ENCODE data around the gene CACNA1C. TPM values are rescaled to one million over a fixed set of nuclear protein-coding genes. Genes with fewer than 3 reads are reported as not detected.
A peak's percentile ranks its signal among the peaks of the same experiment; 100 is the strongest.

CACNA1C gene
- total RNA-seq, 1 donor from 2014 or later: 102 TPM

DNA sequence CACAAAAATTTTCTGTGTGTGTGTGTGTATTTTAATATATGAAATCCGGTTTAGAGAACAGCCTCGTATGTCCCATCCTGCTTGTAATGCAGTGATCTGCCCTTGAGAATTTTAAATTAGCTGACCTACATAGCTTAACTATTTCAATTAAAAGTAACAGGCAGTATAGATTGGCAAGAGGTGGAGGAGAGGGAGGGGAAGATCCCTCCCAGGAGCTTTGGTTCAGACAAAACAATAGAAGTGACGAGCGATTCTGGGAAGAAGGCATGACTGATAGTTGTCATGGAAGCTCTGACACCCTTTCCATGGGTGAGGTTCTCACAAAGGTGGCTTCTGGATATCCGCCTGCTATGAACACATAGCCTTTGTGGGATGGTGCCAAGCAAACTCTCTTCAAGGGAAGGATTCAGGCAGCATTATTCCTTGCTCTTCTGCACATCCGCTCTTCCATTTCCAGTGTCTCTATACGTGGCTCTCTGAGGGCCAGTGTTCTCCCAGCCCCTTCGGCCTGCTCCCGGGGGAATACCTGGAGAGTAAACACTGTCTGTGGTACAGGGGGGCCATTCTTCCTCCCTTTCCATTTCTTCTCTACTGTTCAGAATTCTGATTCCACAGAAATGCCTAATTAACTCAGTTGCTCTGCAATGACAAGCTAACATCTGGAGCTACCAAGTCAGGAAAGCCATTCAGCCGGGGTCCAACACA is 182.0 kb downstream of the CACNA1C start:
- intact Hi-C loops (cut with DNase I): no loop called here
- Histone ChIP-seq H3K9me3 (no peaks in the 10 kb centered on the region), H3K4me1 (peaks cover 5 to 28% of the 10 kb centered on the region in 2 donors), H3K4me3 (no peak overlapping the region), H3K36me3 (no peaks in the 10 kb centered on the region), H3K27me3 (no peaks in the 10 kb centered on the region), H3K27ac (peak overlapping the region; percentile 1 to 39)
- no peak for DNase-seq (ENCODE audit: low spot score in 2 of 2)
- TF ChIP-seq, protein P1, sequence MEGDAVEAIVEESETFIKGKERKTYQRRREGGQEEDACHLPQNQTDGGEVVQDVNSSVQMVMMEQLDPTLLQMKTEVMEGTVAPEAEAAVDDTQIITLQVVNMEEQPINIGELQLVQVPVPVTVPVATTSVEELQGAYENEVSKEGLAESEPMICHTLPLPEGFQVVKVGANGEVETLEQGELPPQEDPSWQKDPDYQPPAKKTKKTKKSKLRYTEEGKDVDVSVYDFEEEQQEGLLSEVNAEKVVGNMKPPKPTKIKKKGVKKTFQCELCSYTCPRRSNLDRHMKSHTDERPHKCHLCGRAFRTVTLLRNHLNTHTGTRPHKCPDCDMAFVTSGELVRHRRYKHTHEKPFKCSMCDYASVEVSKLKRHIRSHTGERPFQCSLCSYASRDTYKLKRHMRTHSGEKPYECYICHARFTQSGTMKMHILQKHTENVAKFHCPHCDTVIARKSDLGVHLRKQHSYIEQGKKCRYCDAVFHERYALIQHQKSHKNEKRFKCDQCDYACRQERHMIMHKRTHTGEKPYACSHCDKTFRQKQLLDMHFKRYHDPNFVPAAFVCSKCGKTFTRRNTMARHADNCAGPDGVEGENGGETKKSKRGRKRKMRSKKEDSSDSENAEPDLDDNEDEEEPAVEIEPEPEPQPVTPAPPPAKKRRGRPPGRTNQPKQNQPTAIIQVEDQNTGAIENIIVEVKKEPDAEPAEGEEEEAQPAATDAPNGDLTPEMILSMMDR (IDR thresholded peaks at IDR 0.05): no peak

DNA sequence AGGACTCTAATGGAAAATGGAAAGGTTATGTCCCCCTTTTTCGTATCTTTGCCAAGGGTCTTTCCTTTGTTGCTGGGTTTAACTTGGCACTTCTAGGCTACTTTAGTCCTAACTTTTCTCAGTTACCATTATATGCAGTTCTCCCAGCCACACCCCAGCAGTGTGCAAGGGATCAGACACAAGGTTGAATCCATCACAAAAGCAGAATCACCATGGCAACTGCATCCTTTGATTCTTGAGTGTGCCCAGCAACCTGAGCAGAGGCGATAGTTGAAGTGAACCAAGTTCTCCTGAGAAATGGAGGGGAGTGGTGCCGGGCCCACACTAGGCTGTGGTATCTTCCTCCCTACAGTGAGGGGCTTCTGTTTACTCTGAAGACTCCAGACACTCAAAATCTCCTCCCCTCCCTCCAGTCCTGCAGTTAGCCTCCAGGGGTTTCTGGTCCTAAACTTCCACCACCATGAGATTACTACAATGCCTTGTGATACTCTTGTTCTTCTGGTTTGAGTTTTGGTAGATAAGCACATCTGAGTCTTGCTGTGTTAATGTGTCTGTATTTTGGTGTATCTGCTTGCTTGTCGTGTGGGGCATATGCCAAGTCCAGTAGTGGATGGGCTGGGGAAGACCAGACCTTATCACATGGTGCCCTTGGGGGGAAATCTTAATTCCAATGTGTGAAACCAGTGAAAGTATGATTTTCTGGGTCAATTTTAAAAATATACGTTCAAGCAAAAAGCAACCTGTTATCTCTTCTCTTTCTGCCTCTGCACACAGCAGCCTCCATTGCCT is 183.9 kb downstream of the CACNA1C start:
- no peak for DNase-seq (ENCODE audit: low spot score in 2 of 2)
- H3K9me3 ChIP-seq: no peaks in the 10 kb centered on the region
- TF ChIP-seq, protein P1 (IDR thresholded peaks at IDR 0.05): no peak
- H3K27ac ChIP-seq: peak overlapping the region in 1 of 2 donors; percentile 55
- H3K27me3 ChIP-seq: no peaks in the 10 kb centered on the region
- H3K36me3 ChIP-seq: no peaks in the 10 kb centered on the region
- H3K4me1 ChIP-seq: peaks cover 5 to 32% of the 10 kb centered on the region in 2 donors
- no peak overlapping the region for H3K4me3 ChIP-seq
- intact Hi-C loops (cut with DNase I): no loop called here

DNA sequence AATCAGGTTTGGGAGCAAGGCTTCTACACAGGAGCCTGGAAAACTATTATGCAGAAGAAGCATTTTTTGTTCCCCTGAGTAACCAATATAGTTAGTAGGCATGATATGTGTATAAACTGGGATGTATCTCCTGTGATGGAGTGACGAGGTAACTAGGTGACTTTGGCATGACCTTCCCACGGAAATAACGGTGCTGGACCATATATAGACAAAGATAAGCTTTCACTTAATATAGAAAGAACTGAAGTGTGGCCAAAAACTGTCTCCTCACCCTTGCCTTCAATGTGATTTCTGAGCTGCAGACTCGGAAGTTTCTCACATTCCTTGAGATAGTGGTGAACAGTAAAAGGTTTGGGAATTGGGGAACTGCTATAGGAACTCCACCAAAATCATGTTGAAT is 185.3 kb downstream of the CACNA1C start:
- Histone ChIP-seq H3K27me3 (no peaks in the 10 kb centered on the region), H3K4me1 (peaks cover 5 to 32% of the 10 kb centered on the region in 2 donors), H3K27ac (peak overlapping the region; percentile 55 to 70), H3K9me3 (no peaks in the 10 kb centered on the region), H3K4me3 (no peak overlapping the region), H3K36me3 (no peaks in the 10 kb centered on the region)
- DNase-seq (ENCODE audit: low spot score in 2 of 2): no peak
- TF ChIP-seq, protein P1 (IDR thresholded peaks at IDR 0.05): no peak
- intact Hi-C loops (cut with DNase I): no loop called here

DNA sequence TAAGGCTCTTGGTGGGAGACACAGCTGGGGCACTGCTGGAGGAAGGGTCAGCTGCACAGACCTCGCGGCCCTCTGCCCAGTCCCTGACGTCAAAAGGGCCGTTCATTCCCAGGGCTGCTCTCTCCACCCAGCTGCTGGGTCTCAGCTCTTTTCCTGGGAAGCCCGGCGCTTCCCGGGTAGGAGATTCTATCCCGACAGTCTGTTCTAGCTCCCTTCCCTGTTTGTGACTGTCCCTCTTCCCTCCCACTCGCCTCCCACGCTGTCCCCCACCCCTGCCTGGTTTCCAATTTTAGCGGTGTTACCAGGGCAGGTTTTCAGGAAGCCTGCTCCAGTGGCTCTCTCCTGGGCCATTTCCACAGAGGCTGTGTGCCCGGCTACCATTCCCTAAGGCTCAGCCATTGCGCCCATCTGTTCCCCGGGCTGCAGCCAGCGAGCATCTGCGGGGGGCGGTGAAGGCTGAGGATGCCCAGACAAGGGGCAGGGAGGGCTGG is 186.6 kb downstream of the CACNA1C start:
- intact Hi-C loops (cut with DNase I): no loop called here
- peaks cover 5 to 35% of the 10 kb centered on the region in 2 donors for H3K4me1 ChIP-seq
- H3K36me3 ChIP-seq: no peaks in the 10 kb centered on the region

DNA sequence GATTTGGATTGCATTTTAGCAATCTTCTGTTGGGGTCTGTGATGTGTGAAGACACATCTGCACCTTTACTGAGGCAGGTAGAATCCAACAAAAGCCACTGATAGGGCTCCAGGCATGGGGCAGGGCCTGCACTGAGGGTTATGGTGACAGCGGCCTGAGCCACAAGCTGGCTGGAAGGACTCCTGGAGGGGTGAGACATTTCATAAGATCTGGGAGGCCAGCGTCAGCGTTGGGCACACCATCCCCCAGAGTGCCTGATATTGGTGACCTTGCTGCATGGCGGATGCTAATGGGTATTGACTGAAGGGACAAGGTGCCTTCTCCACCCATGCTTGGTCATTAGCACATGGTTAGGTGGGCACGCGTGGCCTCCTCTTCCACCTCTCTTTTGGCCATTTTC is 187.6 kb downstream of the CACNA1C start:
- Histone ChIP-seq H3K9me3 (no peaks in the 10 kb centered on the region), H3K4me1 (peaks cover 5 to 40% of the 10 kb centered on the region in 2 donors), H3K4me3 (no peak overlapping the region), H3K27me3 (no peaks in the 10 kb centered on the region), H3K27ac (peak overlapping the region in 1 of 2 donors; percentile 30), H3K36me3 (no peaks in the 10 kb centered on the region)
- DNase-seq (ENCODE audit: low spot score in 2 of 2): no peak
- intact Hi-C loops (cut with DNase I): no loop called here
- TF ChIP-seq, protein P1 (IDR thresholded peaks at IDR 0.05): no peak

More for the DNA sequence above, 186.6 kb downstream of the CACNA1C start:
- no peak for DNase-seq (ENCODE audit: low spot score in 2 of 2)
- Histone ChIP-seq H3K9me3 (no peaks in the 10 kb centered on the region), H3K27me3 (no peaks in the 10 kb centered on the region), H3K4me3 (no peak overlapping the region), H3K27ac (peak overlapping the region; percentile 55 to 70)
- TF ChIP-seq, protein P1 (IDR thresholded peaks at IDR 0.05): no peak
